Spleen (tissue), 11 donors: ENCODE results near the gene SERINC5. TPM values are rescaled to one million over a fixed set of nuclear protein-coding genes. Genes with fewer than 3 reads are reported as not detected.

Source experiments
- DNase-seq: peaks from one replicate; pipeline ENCODE4 v3.0.0-alpha.2; 2020
- H3K27ac ChIP-seq, 8 donors: fragments of 200-600 bp; sonication (generic) in 7 of 8; 1 replicate in 4 of 8; 2 replicates in 4 of 8; pipeline versions ENCODE4 v1.5.0 to v1.8.0; 2016 to 2021; ENCODE audit warnings: inconsistent platforms in 4 of 8, mild to moderate bottlenecking in 4 of 8, moderate library complexity in 1 of 8
- H3K27me3 ChIP-seq, 7 donors: fragments of 200-600 bp; sonication (generic) in 6 of 7; replicated peaks in 1 of 7; 1 replicate in 4 of 7; 2 replicates in 3 of 7; pipeline versions ENCODE4 v1.5.0 to v1.8.0; 2016 to 2021; ENCODE audit warnings: inconsistent platforms in 3 of 7, mild to moderate bottlenecking in 1 of 7
- H3K36me3 ChIP-seq, 6 donors: fragments of 200-600 bp; sonication (generic) in 5 of 6; 1 replicate in 4 of 6; 2 replicates in 2 of 6; pipeline versions ENCODE4 v1.5.0 to v1.8.0; 2016 to 2021; ENCODE audit warnings: inconsistent platforms in 2 of 6
- H3K4me1 ChIP-seq, 6 donors: fragments of 200-600 bp; sonication (generic) in 5 of 6; 1 replicate in 3 of 6; 2 replicates in 3 of 6; pipeline versions ENCODE4 v1.5.0 to v1.8.0; 2016 to 2021; ENCODE audit warnings: inconsistent platforms in 3 of 6
- H3K4me3 ChIP-seq, 8 donors: fragments of 200-600 bp; sonication (generic) in 7 of 8; 1 replicate in 4 of 8; 2 replicates in 4 of 8; pipeline versions ENCODE4 v1.5.0 to v1.8.0; 2016 to 2021; ENCODE audit warnings: inconsistent platforms in 4 of 8, mild to moderate bottlenecking in 4 of 8, moderate library complexity in 2 of 8
- H3K9me3 ChIP-seq, 8 donors: fragments of 200-600 bp; sonication (generic) in 7 of 8; 1 replicate in 4 of 8; 2 replicates in 4 of 8; pipeline versions ENCODE4 v1.5.0 to v1.8.0; 2016 to 2021; ENCODE audit warnings: inconsistent platforms in 4 of 8
- CTCF ChIP-seq, 11 experiments: fragments of 200-600 bp in 7 of 11; fragments of 450-650 bp in 4 of 11; sonication (generic) in 4 of 11; IDR thresholded peaks in 8 of 11; conservative IDR thresholded peaks in 3 of 11; 1 replicate in 7 of 11; 2 replicates in 4 of 11; pipeline versions ENCODE4 v1.4.0 to v1.8.0; 2016 to 2021; ENCODE audit warnings: antibody characterized with exemption in 11 of 11, inconsistent platforms in 4 of 11, mild to moderate bottlenecking in 1 of 11
- POLR2A ChIP-seq, 3 donors: fragments of 450-650 bp; IDR thresholded peaks; one replicate each; pipeline ENCODE4 v1.5.1; 2017; ENCODE audit warnings: antibody characterized with exemption in 3 of 3, mild to moderate bottlenecking in 1 of 3
- POLR2AphosphoS5 ChIP-seq, 3 donors: sonication (generic); formaldehyde crosslinking; IDR thresholded peaks; one replicate each; pipeline ENCODE4 v1.5.1; 2017; ENCODE audit warnings: antibody characterized with exemption in 3 of 3
- WGBS, 5 donors: extraction: QIAGEN DNeasy Blood & Tissue Kit in 3 of 5; methylation state at CpG; one replicate each; pipeline versions ENCODE4 v1.1.5 to v1.1.7; 2013 to 2018; 5-methylcytosine and 5-hydroxymethylcytosine counted together
- intact Hi-C: fragments of 100-400 bp; cut with DNase I; formaldehyde crosslinking; loops from one replicate; pipeline ENCODE4 v1.15.0; 2023; ENCODE audit warnings: low total_unique reads
- polyA plus RNA-seq, 3 donors: library from polyadenylated mRNA; stranded (reverse); fragments of 200-250 nt; gene quantifications; one replicate each; pipeline ENCODE4 v1.2.1, GENCODE V29; 2013
- total RNA-seq, 7 donors: library from RNA; depleted of rRNA in 3 of 7; stranded (reverse); fragments of >200 nt in 3 of 7; fragmentation: NEBNext Ultra II Directional in 4 of 7; extraction: Animal tissue kit (Norgen Biotek cat#: 25700) in 4 of 7; gene quantifications; one replicate each; pipeline versions ENCODE4 v1.1.0 to v1.2.1, GENCODE V29; 2016 to 2021
- donor health status: healthy with polysubstance abuse.
- donor health status: DM: no; HTN: no; CAD: no; lungs with moderate emphysema.
- donor health status: DM: no; HTN: no; CAD: no.
- donor health status: Bipolar disorder and iron deficiency.
- donor health status: healthy.
- donor health status: DM: no; HTN: no; CAD: no.
- donor health status: DM: yes; HTN: yes; CAD: no.

SERINC5 gene
- total and polyA plus RNA-seq, 10 donors = 1.5 to 29.8 (median 21.2) TPM

DNA sequence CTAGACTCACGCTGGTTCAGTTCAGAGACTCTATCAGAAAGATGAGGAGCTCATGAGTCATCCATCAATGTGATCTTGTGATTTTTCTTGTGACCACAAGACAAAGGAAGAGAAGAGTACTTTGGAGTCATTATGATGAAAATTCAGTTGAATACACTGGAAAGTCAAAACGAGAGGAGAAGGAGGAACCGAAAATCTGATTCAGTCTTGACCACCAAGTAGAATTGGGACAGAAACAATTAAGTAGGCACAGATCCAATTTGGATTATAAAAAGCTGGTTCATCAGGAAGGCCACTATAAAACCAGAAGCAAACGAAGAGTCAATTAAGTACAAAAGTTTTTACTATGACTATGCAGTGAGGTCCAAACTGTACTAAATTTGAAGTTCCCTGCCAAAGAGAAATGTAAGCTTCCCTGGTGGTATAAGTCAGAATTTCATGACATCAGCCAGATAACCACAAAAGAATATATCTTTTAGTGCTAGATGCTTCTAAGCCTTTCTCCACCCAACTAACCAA, 129.8 kb downstream of the SERINC5 start:
- 44 to 59% (median 55%) methylated on average over 4 of the region's 4 CpGs for WGBS, 5 donors
- no peak for DNase-seq
- TF ChIP-seq POLR2AphosphoS5 (IDR thresholded peaks at IDR 0.05) (no peak), CTCF (IDR thresholded peaks at IDR 0.05 in 8 of 11, conservative IDR thresholded peaks at IDR 0.05 in 3 of 11) (peak in 2 of 11 experiments; percentile 20 to 27)
- no peak overlapping the region for H3K4me3 ChIP-seq
- peaks cover 2 to 62% (median 22%) of the 10 kb centered on the region in 6 donors for H3K4me1 ChIP-seq
- intact Hi-C loops = no loop called here
- peak overlapping the region in 5 of 8 donors; percentile 16 to 71 (median 53) for H3K27ac ChIP-seq
- no peaks in the 10 kb centered on the region for H3K36me3 ChIP-seq
- H3K27me3 ChIP-seq = no peaks in the 10 kb centered on the region
- H3K9me3 ChIP-seq = no peaks in the 10 kb centered on the region

DNA sequence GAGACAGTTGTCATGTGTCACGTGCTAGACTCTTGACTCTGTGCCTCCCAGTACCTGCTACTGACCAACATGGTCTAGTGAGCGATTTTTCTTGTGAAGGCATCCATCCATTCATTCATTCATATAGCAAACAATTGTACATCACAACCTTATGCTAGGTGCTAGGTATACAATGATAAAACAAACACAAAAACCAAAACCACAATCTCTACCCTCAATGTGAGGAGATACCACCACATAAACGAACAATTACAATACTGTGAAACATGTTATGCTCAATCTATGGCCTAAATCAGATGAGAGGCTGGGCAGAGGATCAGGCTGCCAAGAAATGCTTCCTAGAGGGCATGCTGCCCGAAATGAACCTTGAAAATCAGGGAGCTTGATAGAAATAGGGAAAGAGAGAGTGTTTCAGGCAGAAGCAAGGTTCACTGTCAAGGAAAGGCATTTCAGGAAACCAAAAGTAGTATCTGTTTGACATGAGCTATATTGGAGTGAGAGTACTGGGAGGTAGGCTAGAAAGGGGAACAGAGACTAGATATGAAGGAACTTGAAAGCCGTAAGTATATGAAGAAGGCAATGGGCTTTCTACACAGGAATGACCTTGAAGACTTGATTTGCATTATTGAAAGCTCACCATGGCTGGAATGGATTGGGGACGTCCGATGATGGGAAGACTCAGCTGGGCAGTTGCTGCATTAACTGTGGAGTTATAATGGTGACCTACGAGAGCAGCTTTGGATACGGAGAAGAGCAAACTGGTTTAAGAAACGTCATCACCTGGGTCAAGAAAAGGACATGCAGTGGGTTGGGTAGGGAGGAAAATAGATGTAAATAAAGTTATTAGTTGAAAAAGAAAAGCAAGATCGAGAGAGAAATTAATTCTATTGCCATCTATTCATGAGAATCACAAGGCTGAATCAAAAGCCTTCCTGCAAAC, 130.6 kb downstream of the SERINC5 start:
- Histone ChIP-seq H3K4me1 (peaks cover 2 to 62% (median 22%) of the 10 kb centered on the region in 6 donors), H3K36me3 (no peaks in the 10 kb centered on the region), H3K4me3 (no peak overlapping the region), H3K27ac (peak overlapping the region in 5 of 8 donors; percentile 16 to 71 (median 53)), H3K27me3 (no peaks in the 10 kb centered on the region), H3K9me3 (no peaks in the 10 kb centered on the region)
- DNase-seq = no peak
- TF ChIP-seq CTCF (IDR thresholded peaks at IDR 0.05 in 8 of 11, conservative IDR thresholded peaks at IDR 0.05 in 3 of 11) = no peak
- no peak for TF ChIP-seq POLR2AphosphoS5 (IDR thresholded peaks at IDR 0.05)
- TF ChIP-seq POLR2A (IDR thresholded peaks at IDR 0.05) = no peak
- intact Hi-C loops = no loop called here
- WGBS, 5 donors = 69 to 78% (median 77%) methylated on average over 11 of the region's 11 CpGs

DNA sequence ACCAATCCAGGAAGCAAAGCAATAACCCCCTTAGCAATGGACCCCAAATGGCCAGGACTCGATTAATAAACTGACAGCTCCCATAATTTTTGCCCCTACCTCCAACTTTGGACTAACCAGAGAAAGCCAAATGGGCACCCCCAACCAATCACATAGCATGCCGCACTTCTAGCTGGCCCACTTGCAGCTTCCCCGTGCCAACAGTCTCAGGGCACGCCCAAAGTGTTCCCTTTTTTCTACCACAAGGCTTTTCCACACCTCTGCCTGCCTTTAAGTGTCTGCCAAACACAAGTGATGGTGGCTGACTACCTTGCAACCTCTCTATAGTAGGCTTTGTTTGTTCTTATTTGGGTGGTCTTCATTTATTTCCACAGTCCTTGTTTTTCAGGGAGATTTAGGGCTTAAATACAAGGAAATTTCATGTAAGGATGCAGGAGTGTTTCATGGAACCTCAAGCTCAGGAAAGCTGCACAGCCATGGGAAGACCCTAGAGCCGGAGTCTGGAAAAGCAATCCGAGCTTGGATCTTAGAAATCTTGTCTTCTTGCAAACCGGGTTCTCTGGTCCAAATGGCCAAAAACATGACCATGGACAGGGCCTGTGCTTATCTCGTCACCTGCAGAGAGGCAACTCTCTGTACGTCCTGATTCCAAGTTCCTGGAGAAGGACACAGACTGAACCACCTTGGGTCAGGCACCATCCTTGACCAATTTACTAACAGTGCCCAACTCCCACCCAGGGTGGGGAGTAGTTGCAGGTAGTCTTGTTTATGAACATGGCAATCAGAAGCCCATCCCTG, 131.5 kb downstream of the SERINC5 start:
- TF ChIP-seq POLR2A (IDR thresholded peaks at IDR 0.05) (no peak), CTCF (IDR thresholded peaks at IDR 0.05 in 8 of 11, conservative IDR thresholded peaks at IDR 0.05 in 3 of 11) (no peak), POLR2AphosphoS5 (IDR thresholded peaks at IDR 0.05) (no peak)
- no peaks in the 10 kb centered on the region for H3K27me3 ChIP-seq
- no peaks in the 10 kb centered on the region for H3K9me3 ChIP-seq
- WGBS, 5 donors = 79 to 92% (median 88%) methylated on average over 9 of the region's 9 CpGs
- DNase-seq = no peak
- H3K36me3 ChIP-seq = no peaks in the 10 kb centered on the region
- H3K4me3 ChIP-seq = no peak overlapping the region
- intact Hi-C loops = no loop called here
- H3K27ac ChIP-seq = peak overlapping the region in 2 of 8 donors; percentile 53 to 71
- H3K4me1 ChIP-seq = peaks cover 2 to 62% (median 22%) of the 10 kb centered on the region in 6 donors
